ENCODE measurements around the gene NR1H4. TPM values are rescaled to one million over a fixed set of nuclear protein-coding genes. Genes with fewer than 3 reads are reported as not detected.

NR1H4 gene
- total and polyA plus RNA-seq, 2 of the 13 experiments (the other 11 are each of a cell fraction or from before 2014, with no cell fraction given): 27.3 to 114 TPM

DNA sequence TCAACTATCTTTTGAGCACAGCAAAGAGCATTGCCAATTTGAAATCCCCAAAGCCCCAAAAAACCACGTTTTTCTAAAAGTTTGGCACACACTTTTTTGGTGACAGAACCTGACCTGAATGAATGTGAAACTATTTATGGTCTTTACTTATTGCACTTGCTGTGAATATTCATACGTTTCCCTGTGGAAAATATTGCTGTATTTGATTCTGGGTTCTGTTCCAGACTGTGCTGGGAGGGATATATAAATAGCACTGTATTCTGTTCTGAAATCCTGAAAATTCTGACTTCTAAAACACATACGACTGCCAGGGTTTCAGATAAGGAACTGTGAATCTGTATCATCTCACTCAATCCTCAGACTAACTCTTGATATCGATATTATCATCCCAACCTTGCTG is 35.1 kb downstream of the NR1H4 start (continued):
- TF ChIP-seq HMGXB4 (CRISPR knock-in tag; IDR thresholded peaks at IDR 0.05; ENCODE audit: borderline replicate concordance in 1 of 2, low read depth in 1 of 2) (no peak), PHF5A (CRISPR knock-in tag; IDR thresholded peaks at IDR 0.05; ENCODE audit: low read depth, unreplicated experiment) (no peak), ZNF790 (CRISPR knock-in tag; IDR thresholded peaks at IDR 0.05; ENCODE audit: borderline replicate concordance) (no peak)
- TF ChIP-seq, protein P1, sequence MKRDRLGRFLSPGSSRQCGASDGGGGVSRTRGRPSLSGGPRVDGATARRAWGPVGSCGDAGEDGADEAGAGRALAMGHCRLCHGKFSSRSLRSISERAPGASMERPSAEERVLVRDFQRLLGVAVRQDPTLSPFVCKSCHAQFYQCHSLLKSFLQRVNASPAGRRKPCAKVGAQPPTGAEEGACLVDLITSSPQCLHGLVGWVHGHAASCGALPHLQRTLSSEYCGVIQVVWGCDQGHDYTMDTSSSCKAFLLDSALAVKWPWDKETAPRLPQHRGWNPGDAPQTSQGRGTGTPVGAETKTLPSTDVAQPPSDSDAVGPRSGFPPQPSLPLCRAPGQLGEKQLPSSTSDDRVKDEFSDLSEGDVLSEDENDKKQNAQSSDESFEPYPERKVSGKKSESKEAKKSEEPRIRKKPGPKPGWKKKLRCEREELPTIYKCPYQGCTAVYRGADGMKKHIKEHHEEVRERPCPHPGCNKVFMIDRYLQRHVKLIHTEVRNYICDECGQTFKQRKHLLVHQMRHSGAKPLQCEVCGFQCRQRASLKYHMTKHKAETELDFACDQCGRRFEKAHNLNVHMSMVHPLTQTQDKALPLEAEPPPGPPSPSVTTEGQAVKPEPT (CRISPR knock-in tag; IDR thresholded peaks at IDR 0.05; ENCODE audit: low read depth): no peak
- TF ChIP-seq, protein P2, sequence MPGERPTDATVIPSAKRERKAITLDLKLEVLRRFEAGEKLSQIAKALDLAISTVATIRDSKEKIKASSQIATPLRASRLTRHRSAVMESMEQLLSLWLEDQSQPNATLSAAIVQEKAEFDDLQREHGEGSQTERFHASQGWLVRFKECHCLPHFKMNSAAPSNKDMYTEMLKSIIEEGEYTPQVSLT (CRISPR knock-in tag; IDR thresholded peaks at IDR 0.05; ENCODE audit: borderline replicate concordance, low read depth): no peak

DNA sequence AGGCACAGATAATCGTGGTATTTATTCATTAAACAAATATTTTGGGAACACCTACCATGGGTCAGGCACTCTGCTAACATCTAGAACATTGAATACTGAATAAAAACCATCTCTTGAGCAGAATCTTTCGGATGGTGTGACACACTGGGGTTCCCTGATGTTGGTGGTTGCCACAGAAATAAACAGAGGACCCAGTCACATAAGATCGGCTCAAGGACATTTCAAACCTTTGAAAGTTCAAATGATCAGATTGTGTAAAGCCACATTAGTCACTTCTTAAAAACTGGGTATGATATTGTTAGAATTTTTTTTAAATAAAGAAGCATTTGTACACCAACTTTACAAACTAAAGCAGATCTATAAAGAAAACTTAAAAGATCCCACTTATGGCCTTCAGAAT is 39.0 kb downstream of the NR1H4 start:
- ChIA-PET CTCF (ENCODE audit: low intra/inter-chr PET ratio, low total read pairs) (no interaction called here), POLR2A (no interaction called here)
- 73% methylated on average over 3 of the region's 3 CpGs for WGBS (ENCODE audit: low lambda C conversion rate)
- DNase-seq (ENCODE audit: low spot score) (peak; percentile 29), ATAC-seq (peak; percentile 62), FAIRE-seq (no peak)
- peak; percentile 55; the same call in 1 of the 2 replicates for TF ChIP-seq CEBPB (IDR thresholded peaks at IDR 0.05; ENCODE audit: borderline replicate concordance, low read depth, low read length)
- no peak for TF ChIP-seq KAT8 (CRISPR knock-in tag; IDR thresholded peaks at IDR 0.05)
- no peak overlapping the region for H3K4me2 ChIP-seq (ENCODE audit: low read depth, low read length)
- no peak overlapping the region for H2AFZ ChIP-seq (ENCODE audit: low read length)
- H3K27me3 ChIP-seq (ENCODE audit: control insufficient read depth in 1 of 2, insufficient read depth in 2 of 2, low read length in 2 of 2): no peaks in the 10 kb centered on the region; a peak in 1 of 5 replicates
- peaks cover 11% of the 10 kb centered on the region; the same call in 1 of the 2 replicates for H3K4me1 ChIP-seq (ENCODE audit: insufficient read depth, low read length)
- no TSS peak for BruUV-seq (replicated peaks)
- no peak overlapping the region for H3K9ac ChIP-seq (ENCODE audit: insufficient read depth, low read depth, low read length)
- no peaks in the 10 kb centered on the region for H3K79me2 ChIP-seq (ENCODE audit: insufficient read depth, low read length)
- in situ Hi-C loops (cut with HindIII; ENCODE audit: extremely low pct_ligation_motif_present, low pct_unique_long_range_greater_than_20kb): no loop called here
- H3K9me3 ChIP-seq (ENCODE audit: low read length): no peaks in the 10 kb centered on the region
- H3K27ac ChIP-seq (ENCODE audit: extremely low read length, insufficient read depth, low read length): peak overlapping the region; percentile 26
- intact Hi-C loops (cut with micrococcal nuclease; ENCODE audit: unreplicated experiment): no loop called here
- no peak overlapping the region for H3K4me3 ChIP-seq (replicated peaks in 1 of 3; ENCODE audit: insufficient read depth in 1 of 3, low read depth in 2 of 3, low read length in 3 of 3)
- H4K20me1 ChIP-seq (ENCODE audit: insufficient read depth, low read length): no peaks in the 10 kb centered on the region
- H3K36me3 ChIP-seq (replicated peaks in 1 of 2; ENCODE audit: control insufficient read depth in 1 of 2, insufficient read depth in 2 of 2, low read length in 2 of 2): peaks cover 3 to 46% of the 10 kb centered on the region in 2 experiments; a peak in 3 of 5 replicates
